ENCODE data around the gene SLC25A12.

The SLC25A12 gene

GRCh38 chr2:171883275-171883893, 10.7 kb downstream of the SLC25A12 start:
- DNase-seq, result no peak

DNA sequence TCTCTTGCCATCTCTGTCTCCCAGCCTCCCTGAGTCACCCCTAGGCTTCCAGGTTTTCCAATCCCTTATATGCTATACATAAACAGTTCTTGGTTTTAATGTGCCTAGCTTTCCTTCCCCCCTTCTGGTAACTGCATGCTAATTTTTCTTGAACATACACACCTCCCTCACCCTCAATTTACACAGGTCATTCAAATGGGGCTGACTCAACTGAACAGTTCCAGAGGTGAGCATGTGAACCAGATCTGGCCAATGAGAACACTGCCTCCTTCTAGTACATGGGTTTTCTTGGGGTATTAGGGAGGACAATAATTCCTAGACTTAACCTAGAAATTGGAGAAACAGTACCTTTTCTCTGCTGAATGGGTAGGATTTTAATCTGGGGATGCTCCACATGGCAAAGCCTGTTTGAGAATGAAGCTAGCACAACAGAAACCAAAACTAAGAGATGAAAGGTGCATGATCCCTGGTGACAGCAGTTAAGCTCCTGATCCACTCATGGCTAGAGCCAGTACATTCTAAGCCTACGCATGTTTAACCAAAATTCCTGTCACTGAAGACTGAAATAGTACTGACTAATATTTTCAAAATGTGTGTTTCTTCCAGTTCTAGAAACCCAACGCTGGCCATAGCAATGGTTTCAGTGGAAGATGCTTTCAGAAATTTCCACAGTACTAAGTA, 11.8 kb downstream of the SLC25A12 start:
- DNase-seq, result no peak

GRCh38 chr2:171880774-171881173, 13.3 kb downstream of the SLC25A12 start:
- DNase-seq, result no peak

- DNase-seq, result no peak
Measured at GRCh38 chr2:171879865-171880264, 14.2 kb downstream of the SLC25A12 start.

GRCh38 chr2:171878481-171878993, 15.5 kb downstream of the SLC25A12 start:
- no peak for DNase-seq

DNA sequence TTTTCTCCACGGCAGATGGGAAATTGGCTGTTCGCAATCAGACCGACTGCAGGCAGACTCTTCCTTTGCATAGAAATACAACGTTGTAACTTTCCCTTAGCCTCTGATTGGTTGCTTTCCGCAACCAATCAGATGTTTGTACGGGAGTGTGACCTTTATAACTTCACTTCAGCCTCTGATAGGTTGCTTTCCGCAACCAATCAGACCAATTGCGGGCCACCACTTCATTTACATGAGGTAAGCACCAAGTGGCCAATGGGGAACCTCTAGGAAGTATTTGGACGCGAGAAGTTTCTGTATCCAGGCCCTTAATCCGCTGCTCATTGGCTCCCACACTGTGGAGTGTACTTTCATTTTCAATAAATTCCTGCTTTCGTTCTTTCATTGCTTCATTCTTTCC, 19.1 kb downstream of the SLC25A12 start:
- DNase-seq, result no peak

GRCh38 chr2:171874517-171874916, 19.5 kb downstream of the SLC25A12 start:
- no peak for DNase-seq

DNA sequence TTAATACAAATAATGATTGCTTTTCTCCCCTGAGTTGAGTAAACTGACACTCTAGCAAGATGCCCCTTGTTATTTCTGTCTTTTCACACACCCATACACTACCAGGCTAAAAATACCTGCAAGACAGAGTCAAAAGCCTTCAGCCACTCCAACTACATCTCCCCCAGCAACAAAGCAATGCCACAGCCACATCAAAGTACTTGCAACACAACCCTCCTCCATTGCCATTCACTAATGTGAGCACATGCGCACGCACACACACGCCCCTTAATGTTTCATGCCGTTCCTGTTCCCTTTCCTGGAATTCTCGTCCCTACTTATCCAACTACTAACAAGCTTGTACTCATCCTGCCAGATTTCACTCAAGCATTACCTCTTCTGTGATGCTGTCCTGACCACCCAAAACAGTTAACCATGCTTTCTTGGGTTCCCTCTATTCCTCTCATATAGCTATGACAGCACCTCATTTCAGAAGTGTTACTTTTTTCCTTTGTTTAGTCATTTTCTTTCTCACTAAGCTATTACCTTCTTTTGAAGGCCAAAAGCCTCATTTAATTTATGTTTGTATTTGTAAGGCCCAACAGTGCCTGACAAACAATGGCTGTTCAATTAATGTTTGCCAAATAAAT, 29.6 kb downstream of the SLC25A12 start:
- no peak for DNase-seq

GRCh38 chr2:171862501-171862900, 31.5 kb downstream of the SLC25A12 start:
- DNase-seq, result no peak

DNA sequence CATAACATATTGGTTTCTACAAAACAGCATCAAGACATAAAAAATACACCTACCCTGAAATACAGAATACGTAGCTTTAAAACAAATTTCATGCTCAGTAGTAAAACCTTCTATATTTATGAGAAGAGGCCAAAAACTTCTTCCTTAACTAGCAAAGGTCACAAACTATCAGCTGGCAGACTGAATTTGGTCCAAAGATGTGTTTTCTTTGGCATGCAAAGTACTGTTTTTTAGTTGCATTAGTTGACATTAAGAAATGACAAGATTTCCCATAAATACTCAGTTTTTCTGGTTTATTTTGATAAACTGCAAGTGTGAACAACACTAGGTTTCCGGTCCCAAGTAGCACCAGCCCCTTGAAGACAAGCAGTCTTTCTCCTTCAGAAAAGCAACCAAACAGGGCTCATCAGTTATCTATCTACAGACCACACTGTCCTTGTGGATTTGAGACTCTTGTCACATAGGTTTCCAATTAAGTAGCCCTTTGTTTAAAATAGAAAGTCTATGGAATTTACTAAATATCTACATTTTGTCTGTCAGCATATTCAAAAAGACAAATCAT, 35.6 kb downstream of the SLC25A12 start:
- DNase-seq, result no peak

DNA sequence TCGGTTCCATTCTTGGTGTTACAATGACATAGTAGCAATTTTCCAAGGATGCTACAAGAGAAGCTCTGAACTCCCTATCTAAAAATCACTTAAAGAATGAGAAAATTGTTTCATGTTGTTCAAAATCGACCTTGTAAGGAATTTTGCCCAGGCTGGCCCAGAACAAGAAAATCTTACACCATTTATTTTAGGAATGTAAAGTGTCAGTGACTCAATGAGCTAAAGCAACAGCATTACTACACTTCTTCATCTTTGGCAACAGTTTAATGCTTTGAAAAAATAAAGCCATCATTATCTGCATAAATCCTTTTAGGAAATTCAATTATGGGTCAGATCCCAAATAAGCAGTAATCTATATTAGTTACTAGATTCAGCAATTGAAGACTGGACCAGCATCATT, 38.6 kb downstream of the SLC25A12 start:
- DNase-seq, result no peak

- no peak for DNase-seq
Measured at GRCh38 chr2:171852366-171852888, 41.6 kb downstream of the SLC25A12 start.

DNA sequence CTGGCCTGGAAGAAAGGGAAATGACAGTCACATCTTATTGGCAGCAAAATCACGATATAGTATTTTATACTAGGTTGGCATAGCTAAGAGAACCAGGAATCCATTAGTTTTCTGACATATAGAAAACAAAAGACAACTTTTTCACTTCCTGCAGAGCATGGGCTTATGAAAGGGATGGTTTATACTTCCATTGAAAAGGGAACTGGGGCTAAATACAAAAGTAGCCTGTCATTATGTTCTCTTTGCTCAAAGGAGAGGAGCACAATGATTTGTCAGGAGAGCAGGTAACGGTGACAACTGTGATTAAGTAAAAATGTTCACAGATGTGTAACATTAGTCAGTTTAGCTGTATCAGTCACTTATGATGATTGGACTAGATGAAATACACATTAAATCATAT, 46.4 kb downstream of the SLC25A12 start:
- DNase-seq, result no peak

DNA sequence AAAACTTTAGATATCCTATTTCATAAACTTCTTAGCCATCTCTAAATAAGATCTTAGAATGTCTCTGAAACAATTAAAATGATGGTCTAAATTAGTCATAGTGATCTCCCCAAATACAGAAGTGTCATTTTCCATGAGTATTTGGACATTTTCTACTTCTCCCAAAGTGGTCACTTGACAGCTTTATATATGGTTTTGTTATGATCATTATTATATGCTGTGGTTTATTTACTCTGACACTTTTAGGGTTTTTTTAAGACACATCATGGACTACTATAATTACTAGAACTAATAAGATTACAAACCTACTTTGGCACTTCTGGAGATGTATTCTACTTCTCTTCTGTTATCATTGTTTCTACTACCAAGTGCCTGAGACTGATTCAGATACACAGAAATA, 47.1 kb downstream of the SLC25A12 start:
- DNase-seq, result no peak

- no peak for DNase-seq
Measured at GRCh38 chr2:171841996-171842395, 52.0 kb downstream of the SLC25A12 start.

DNA sequence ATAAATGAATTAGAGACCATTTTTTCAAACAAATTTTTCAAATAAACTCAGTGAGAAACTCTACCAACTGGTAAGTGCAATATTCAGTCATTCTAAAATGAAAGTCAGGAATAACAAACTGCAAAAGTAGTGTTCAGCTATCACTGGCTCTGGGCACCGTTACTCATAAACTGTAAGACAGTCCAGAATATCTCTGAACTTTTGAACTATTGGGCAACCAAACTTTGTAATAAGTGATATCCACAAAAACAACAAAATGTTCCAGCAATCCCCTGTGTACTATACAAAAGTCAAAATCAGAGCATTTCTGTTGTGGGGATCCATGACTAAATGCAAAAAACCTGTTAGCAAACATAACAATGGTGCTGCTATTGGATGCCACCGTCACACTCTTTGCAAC, 56.3 kb downstream of the SLC25A12 start:
- DNase-seq, result no peak

- no peak for DNase-seq
Measured at GRCh38 chr2:171836146-171836910, 57.7 kb downstream of the SLC25A12 start.

DNA sequence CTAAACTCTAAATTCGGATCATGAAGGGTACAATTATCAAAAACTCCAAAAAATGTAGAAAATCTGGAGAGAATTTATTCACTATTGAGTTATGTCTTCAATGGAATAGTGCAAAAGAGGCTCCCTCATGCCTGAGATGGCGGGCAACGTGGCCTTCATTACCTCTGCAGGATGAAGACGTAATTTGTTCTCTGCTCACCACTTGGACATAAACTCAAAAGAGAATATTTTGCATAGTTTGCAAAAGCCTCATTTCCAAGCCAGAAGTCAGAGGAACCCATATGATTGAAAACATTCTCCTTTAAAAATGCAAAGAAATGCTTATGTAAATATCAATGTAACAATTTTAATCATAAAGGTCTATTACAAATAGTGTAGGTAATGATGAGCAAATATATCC, 58.7 kb downstream of the SLC25A12 start:
- no peak for DNase-seq

DNA sequence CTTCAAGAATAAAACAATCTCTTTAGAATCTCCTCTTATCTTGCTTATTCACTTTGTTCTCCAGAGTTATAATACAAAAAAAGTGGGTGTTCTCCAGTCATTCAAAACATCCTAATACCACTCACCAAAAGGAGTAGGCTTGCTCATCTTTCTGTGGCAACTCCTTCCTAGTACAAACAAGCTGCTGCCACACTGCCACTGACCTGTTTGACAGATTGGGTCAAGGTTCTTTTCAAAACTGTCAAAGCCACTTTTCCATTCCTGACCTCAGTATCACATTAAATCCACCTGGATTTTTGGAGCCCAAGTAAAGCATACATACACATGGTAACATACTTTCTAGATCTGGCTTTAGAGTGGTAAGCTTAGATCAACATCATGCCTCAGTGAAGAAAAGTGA, 59.8 kb downstream of the SLC25A12 start:
- no peak for DNase-seq

DNA sequence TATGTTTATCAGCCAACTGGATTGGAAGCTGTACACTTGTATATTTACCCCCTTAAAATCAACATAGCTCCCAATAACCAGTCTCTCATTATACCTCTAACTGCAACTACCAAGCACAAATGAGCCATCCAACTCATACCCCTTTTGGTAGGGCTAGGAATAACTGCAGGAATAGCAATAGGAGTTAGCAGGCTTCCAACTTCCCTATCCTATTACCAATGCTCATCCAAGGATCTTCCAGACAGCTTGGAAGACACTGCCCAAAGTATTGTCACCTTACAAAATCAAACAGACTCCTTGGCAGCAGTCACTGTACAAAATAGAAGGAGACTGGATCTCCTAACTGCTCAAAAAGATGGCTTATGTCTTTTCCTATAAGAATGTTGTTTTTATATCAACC, 61.6 kb downstream of the SLC25A12 start:
- no peak for DNase-seq

GRCh38 chr2:171830039-171830438, 64.0 kb downstream of the SLC25A12 start:
- DNase-seq, result no peak

DNA sequence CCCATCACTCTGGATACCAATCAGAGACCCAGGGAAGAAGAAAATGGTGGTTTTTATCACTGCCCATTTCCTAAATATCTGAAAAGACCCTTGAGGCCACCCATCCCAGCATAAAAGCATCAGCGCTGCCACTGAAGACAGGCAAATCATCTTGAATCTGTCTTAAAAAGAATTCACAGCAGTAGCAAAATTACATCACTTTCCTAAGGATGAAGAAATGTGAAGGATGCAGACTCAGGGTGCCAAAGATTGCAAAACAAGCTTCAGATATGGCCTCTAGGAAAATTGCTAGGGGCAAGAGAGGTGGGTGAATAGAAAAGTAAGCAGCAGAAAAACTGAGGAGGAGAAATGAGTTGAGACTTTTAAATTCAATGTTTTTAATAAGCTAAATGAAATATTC, 70.0 kb downstream of the SLC25A12 start:
- DNase-seq, result no peak

Measured in T-helper 9 cell (primary cell).